K562 (cell line): ENCODE measurements around the gene ADAR. TPM values are rescaled to one million over a fixed set of nuclear protein-coding genes. Genes with fewer than 3 reads are reported as not detected.

Experiments used
- ATAC-seq: fragments of 200-7000 bp; cut with Tn5 transposase; 3 replicates; pipeline ENCODE4 v1.9.1; 2020; ENCODE audit warnings: moderate library complexity
- BruUV-seq: library from RNA; stranded (reverse); fragments of 400-500 nt; replicated peaks from 2 replicates; lab custom pipeline; 2021; lab: Mats Ljungman, UMichigan
- CTCF ChIA-PET: fragments of 300-600 bp; formaldehyde crosslinking; extraction: SDS; loops from one replicate; lab custom pipeline; 2021; ENCODE audit warnings: low intra/inter-chr PET ratio; lab: Yijun Ruan, JAX
- POLR2A ChIA-PET: fragments of 300-600, 350-650 bp; sonication (Branson Sonifier 250); formaldehyde crosslinking; extraction: SDS; loops from one replicate; lab custom pipeline; 2021; ENCODE audit warnings: antibody characterized with exemption, inconsistent platforms; lab: Yijun Ruan, JAX
- DNase-seq, 4 experiments: peaks; one replicate each; pipeline versions ENCODE4 v3.0.0 to v3.0.0-alpha.2; 2011 to 2018; ENCODE audit warnings: low spot score in 3 of 4, mixed read lengths in 3 of 4; ENCODE audit errors: extremely low read depth in 1 of 4
- FAIRE-seq: peaks from 2 replicates; lab custom pipeline; 2011; peaks lifted over from hg19 to GRCh38; lab: Jason Lieb, UNC
- H2AFZ ChIP-seq: 2 replicates; pipeline ENCODE4 v1.6.0; 2011; ENCODE audit warnings: low read depth, low read length, control low read depth, inconsistent platforms
- H3K27ac ChIP-seq: fragments of 200-600 bp; 3 replicates; pipeline ENCODE4 v1.8.0; 2011; ENCODE audit warnings: low read depth, mild to moderate bottlenecking, control low read depth, inconsistent platforms, low read length, moderate library complexity, mixed read lengths; ENCODE audit errors: extremely low read depth
- H3K27me3 ChIP-seq, 2 experiments: fragments of 300-600 bp in 1 of 2; 2 replicates in 1 of 2; 3 replicates in 1 of 2; pipeline versions ENCODE4 v1.6.0 to v1.8.0; 2011; ENCODE audit warnings: inconsistent platforms in 2 of 2, low read length in 2 of 2, mild to moderate bottlenecking in 1 of 2, mixed read lengths in 1 of 2, moderate library complexity in 1 of 2; ENCODE audit not compliant: control insufficient read depth in 2 of 2, insufficient read depth in 2 of 2
- H3K36me3 ChIP-seq: fragments of 300-600 bp; 3 replicates; pipeline ENCODE4 v1.8.0; 2011; ENCODE audit warnings: mild to moderate bottlenecking, low read length, inconsistent platforms; ENCODE audit not compliant: control insufficient read depth, insufficient read depth
- H3K4me1 ChIP-seq, 2 experiments: fragments of 200-600 bp in 1 of 2; replicated peaks in 1 of 2; 2 replicates in 1 of 2; 3 replicates in 1 of 2; pipeline versions ENCODE4 v1.5.1 to v1.8.0; 2011; ENCODE audit warnings: inconsistent platforms in 2 of 2, low read length in 2 of 2, mild to moderate bottlenecking in 1 of 2, mixed read lengths in 1 of 2, moderate library complexity in 1 of 2; ENCODE audit not compliant: control insufficient read depth in 2 of 2, insufficient read depth in 2 of 2
- H3K4me2 ChIP-seq: 2 replicates; pipeline ENCODE4 v1.6.1; 2011; ENCODE audit warnings: low read length, control low read depth, inconsistent platforms, mixed read lengths; ENCODE audit not compliant: insufficient read depth
- H3K4me3 ChIP-seq: fragments of 200-600 bp; sonication (generic), shearing (Covaris generic); 2 replicates; pipeline ENCODE4 v1.5.1; 2016; ENCODE audit warnings: control low read depth, inconsistent platforms
- H3K79me2 ChIP-seq: fragments of 200-600 bp; 3 replicates; pipeline ENCODE4 v1.8.0; 2011; ENCODE audit warnings: low read length, inconsistent platforms; ENCODE audit not compliant: control insufficient read depth, insufficient read depth
- H3K9ac ChIP-seq, 2 experiments: 2 replicates each; pipeline versions ENCODE4 v1.6.0 to v1.6.1; 2011; ENCODE audit warnings: low read depth in 2 of 2, low read length in 2 of 2, control low read depth in 1 of 2, inconsistent platforms in 1 of 2, mild to moderate bottlenecking in 1 of 2, mixed read lengths in 1 of 2; ENCODE audit not compliant: insufficient read depth in 1 of 2
- H3K9me1 ChIP-seq: one replicate; pipeline ENCODE4 v1.6.0; 2011; ENCODE audit warnings: inconsistent platforms, mild to moderate bottlenecking, low read length, moderate library complexity; ENCODE audit not compliant: control insufficient read depth, insufficient read depth
- H3K9me3 ChIP-seq: replicated peaks from 2 replicates; pipeline ENCODE4 v1.5.1; 2011; ENCODE audit warnings: low read depth, low read length, inconsistent platforms; ENCODE audit not compliant: control insufficient read depth, insufficient read depth
- H4K20me1 ChIP-seq: replicated peaks from 2 replicates; pipeline ENCODE4 v1.6.1; 2011; ENCODE audit warnings: low read length, inconsistent platforms, mixed read lengths; ENCODE audit not compliant: control insufficient read depth, insufficient read depth
- DACH1 ChIP-seq: fragments of 450-650 bp; IDR thresholded peaks from 2 replicates; pipeline ENCODE4 v1.6.1; 2018; ENCODE audit not compliant: partially characterized antibody
- E2F4 ChIP-seq: sonication (generic); formaldehyde crosslinking; IDR thresholded peaks from 2 replicates; pipeline ENCODE4 v1.8.0; 2022; ENCODE audit warnings: mild to moderate bottlenecking, low read depth, missing genetic modification reagents
- E2F6 ChIP-seq, 2 experiments: IDR thresholded peaks; 2 replicates each; pipeline ENCODE4 v1.6.1; 2011; ENCODE audit warnings: borderline replicate concordance in 1 of 2, control low read depth in 1 of 2, low read depth in 1 of 2, low read length in 1 of 2, mild to moderate bottlenecking in 1 of 2, mixed read lengths in 1 of 2, moderate library complexity in 1 of 2; ENCODE audit not compliant: insufficient read depth in 1 of 2, insufficient read length in 1 of 2, poor library complexity in 1 of 2, severe bottlenecking in 1 of 2; ENCODE audit errors: extremely low read depth in 1 of 2
- FOXK2 ChIP-seq, 2 experiments: fragments of 450-650 bp; IDR thresholded peaks in 1 of 2; conservative IDR thresholded peaks in 1 of 2; 2 replicates each; pipeline ENCODE4 v1.6.1; 2016; ENCODE audit warnings: low read depth in 2 of 2, mild to moderate bottlenecking in 1 of 2
- HDAC6 ChIP-seq: IDR thresholded peaks from 2 replicates; pipeline ENCODE4 v1.6.1; 2012; ENCODE audit warnings: low read depth, mild to moderate bottlenecking, control low read depth, inconsistent platforms, low read length, moderate library complexity
- MCM5 ChIP-seq: fragments of 450-650 bp; IDR thresholded peaks from 2 replicates; pipeline ENCODE4 v1.6.1; 2016; ENCODE audit warnings: low read depth
- RBM34 ChIP-seq: fragments of 200-400 bp; formaldehyde crosslinking; IDR thresholded peaks from 2 replicates; pipeline ENCODE4 v1.6.1; 2018; ENCODE audit warnings: low read length, borderline replicate concordance; ENCODE audit not compliant: insufficient read depth
- TCF7 ChIP-seq: sonication (generic); IDR thresholded peaks from 2 replicates; pipeline ENCODE4 v1.6.1; 2016; ENCODE audit warnings: antibody characterized with exemption, borderline replicate concordance
- WGBS: fragments of 100-300 bp; shearing (Covaris generic); methylation state at CpG from one replicate; pipeline ENCODE4 v1.1.6; 2016; ENCODE audit warnings: low coverage, mixed read lengths; ENCODE audit not compliant: insufficient coverage; ENCODE audit errors: missing lambda C conversion rate; 5-methylcytosine and 5-hydroxymethylcytosine counted together
- in situ Hi-C: fragments of 300-500 bp; cut with MboI; formaldehyde crosslinking; loops from 4 replicates; pipeline ENCODE4 v1.15.0; 2018; ENCODE audit warnings: inconsistent platforms, mixed read lengths
- intact Hi-C: fragments of 100-400 bp; cut with micrococcal nuclease; formaldehyde crosslinking; loops from 2 replicates; pipeline ENCODE4 v1.14.2; 2022
- polyA plus RNA-seq, 8 experiments: library from polyadenylated mRNA; depleted of rRNA in 4 of 8; stranded (reverse) in 5 of 8; unstranded in 3 of 8; fragments of >200 nt; fragmentation: Nextera tagmentation in 2 of 8; fragmentation: Illumina TruSeq in 1 of 8; extraction: Ambion mirVana in 2 of 8; extraction: Trizol in 1 of 8; gene quantifications; 2 replicates each; pipeline versions ENCODE4 v1.2.1 to v1.2.3, GENCODE V29; 2011 to 2014; ENCODE audit warnings: inconsistent platforms in 1 of 8, missing spikeins in 1 of 8
- total RNA-seq, 7 experiments: library from RNA; depleted of rRNA in 6 of 7; stranded (reverse); fragments of >200 nt in 6 of 7; fragmentation: Illumina TruSeq in 2 of 7; extraction: Trizol in 2 of 7; gene quantifications; 2 replicates each; pipeline versions ENCODE4 v1.2.1 to v1.2.3, GENCODE V29; 2011 to 2021; ENCODE audit warnings: low replicate concordance in 1 of 7
- TF ChIP-seq, protein P1 (sequence below): sonication (generic); formaldehyde crosslinking; IDR thresholded peaks from 2 replicates; pipeline ENCODE4 v1.8.1; 2023; ENCODE audit warnings: mild to moderate bottlenecking, missing genetic modification reagents

Gene ADAR
- total and polyA plus RNA-seq, 9 of the 15 experiments (the other 6 are each of a cell fraction or from before 2014, with no cell fraction given) = 30.1 to 123 (median 60.2) TPM

DNA sequence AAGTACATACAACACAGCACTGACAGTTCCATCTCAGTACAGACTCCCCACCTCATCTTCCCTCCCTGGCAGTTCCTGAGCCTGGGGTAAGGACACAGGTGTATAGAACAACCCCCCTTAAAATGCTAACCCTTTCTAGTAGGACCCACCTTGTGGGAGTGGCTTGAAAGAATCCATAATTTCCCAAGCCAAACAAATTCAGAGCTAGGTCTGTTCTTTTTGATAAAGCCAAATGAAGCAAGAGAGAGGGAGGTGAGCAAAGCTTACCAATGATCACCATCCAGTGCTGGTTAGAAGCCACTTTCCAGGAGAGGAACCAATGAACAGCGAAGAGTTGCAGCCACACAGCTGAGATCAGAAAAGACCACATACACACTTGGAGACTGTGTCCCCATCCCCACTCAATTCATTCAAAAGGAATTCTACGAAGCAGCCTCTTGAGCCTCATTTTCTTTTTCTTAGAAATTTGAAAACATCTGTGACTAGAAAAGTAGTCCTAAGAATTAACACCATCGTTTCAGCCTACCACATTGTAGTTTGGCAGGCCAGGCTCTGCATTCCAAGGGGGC is 58.7 kb downstream of the ADAR start:
- no peak for DNase-seq
- no peaks in the 10 kb centered on the region for H3K79me2 ChIP-seq
- WGBS = 66% methylated on average over 3 of the region's 3 CpGs
- no peak for ATAC-seq
- H3K4me1 ChIP-seq = no peaks in the 10 kb centered on the region; a peak in 2 of 5 replicates
- peaks cover 59% of the 10 kb centered on the region for H3K36me3 ChIP-seq
- no peak for FAIRE-seq
- intact Hi-C loops = no loop called here
- ChIA-PET POLR2A (interaction anchor here (0.6 to 1.0 kb wide), 3 partner anchors 13 to 494 kb away, joined by 3 read pairs; no protein-coding TSS in a partner anchor), CTCF (interaction anchor here (0.6 kb wide), 1 partner anchor 1343 kb away, joined by 3 read pairs; no protein-coding TSS in a partner anchor)
- peaks cover 5 to 8% of the 10 kb centered on the region in 2 experiments; a peak in 3 of 5 replicates for H3K27me3 ChIP-seq
- no peak overlapping the region for H3K9ac ChIP-seq
- no peaks in the 10 kb centered on the region for H3K9me3 ChIP-seq
- in situ Hi-C loops = loop anchor here (5.0 kb wide), 1 partner anchor 202 kb away; no protein-coding TSS in a partner anchor
- TF ChIP-seq MCM5 (no peak), TCF7 (no peak), DACH1 (no peak), HDAC6 (no peak), E2F6 (IDR thresholded peaks at IDR 0.05; ENCODE audit: borderline replicate concordance in 1 of 2, extremely low read depth in 1 of 2, insufficient read depth in 1 of 2, insufficient read length in 1 of 2, low read depth in 1 of 2, low read length in 1 of 2, poor library complexity in 1 of 2, severe bottlenecking in 1 of 2) (no peak), E2F4 (no peak), RBM34 (no peak), FOXK2 (conservative IDR thresholded peaks at IDR 0.05 in 1 of 2, IDR thresholded peaks at IDR 0.05 in 1 of 2; ENCODE audit: low read depth in 2 of 2) (no peak)
- TF ChIP-seq, protein P1, sequence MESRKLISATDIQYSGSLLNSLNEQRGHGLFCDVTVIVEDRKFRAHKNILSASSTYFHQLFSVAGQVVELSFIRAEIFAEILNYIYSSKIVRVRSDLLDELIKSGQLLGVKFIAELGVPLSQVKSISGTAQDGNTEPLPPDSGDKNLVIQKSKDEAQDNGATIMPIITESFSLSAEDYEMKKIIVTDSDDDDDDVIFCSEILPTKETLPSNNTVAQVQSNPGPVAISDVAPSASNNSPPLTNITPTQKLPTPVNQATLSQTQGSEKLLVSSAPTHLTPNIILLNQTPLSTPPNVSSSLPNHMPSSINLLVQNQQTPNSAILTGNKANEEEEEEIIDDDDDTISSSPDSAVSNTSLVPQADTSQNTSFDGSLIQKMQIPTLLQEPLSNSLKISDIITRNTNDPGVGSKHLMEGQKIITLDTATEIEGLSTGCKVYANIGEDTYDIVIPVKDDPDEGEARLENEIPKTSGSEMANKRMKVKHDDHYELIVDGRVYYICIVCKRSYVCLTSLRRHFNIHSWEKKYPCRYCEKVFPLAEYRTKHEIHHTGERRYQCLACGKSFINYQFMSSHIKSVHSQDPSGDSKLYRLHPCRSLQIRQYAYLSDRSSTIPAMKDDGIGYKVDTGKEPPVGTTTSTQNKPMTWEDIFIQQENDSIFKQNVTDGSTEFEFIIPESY (CRISPR knock-in tag) = no peak
- peaks cover 8% of the 10 kb centered on the region; the same call in 1 of the 2 replicates for H4K20me1 ChIP-seq
- H2AFZ ChIP-seq = no peak overlapping the region
- BruUV-seq = no TSS peak
- no peak overlapping the region for H3K4me2 ChIP-seq
- no peaks in the 10 kb centered on the region for H3K9me1 ChIP-seq
- H3K4me3 ChIP-seq = no peak overlapping the region
- H3K27ac ChIP-seq = no peak overlapping the region
